Liver (tissue), 3 donors: ENCODE data around the gene ASPSCR1.

Experiments used
- CTCF ChIP-seq: fragments of 150-350 bp; IDR thresholded peaks from 2 replicates; pipeline ENCODE4 v1.5.1; 2017; ENCODE audit warnings: improper control_type of control experiment, low read depth, low read length; ENCODE audit not compliant: missing input control
- HNF4A ChIP-seq, 2 donors: conservative IDR thresholded peaks; 2 replicates each; pipeline ENCODE4 v1.6.1; 2016; ENCODE audit warnings: antibody characterized with exemption in 2 of 2, mild to moderate bottlenecking in 2 of 2
- JUND ChIP-seq, 2 donors: IDR thresholded peaks; 2 replicates each; pipeline ENCODE4 v1.6.1; 2016; ENCODE audit warnings: antibody characterized with exemption in 2 of 2
- TF ChIP-seq, protein P1 (sequence below): IDR thresholded peaks from 2 replicates; pipeline ENCODE4 v1.6.1; 2016; ENCODE audit warnings: antibody characterized with exemption, mild to moderate bottlenecking
- donor health status: healthy.
- donor health status: healthy.

GRCh38 chr17:81944858-81945257 is 32.6 kb upstream of the ASPSCR1 start:
- TF ChIP-seq, protein P1, sequence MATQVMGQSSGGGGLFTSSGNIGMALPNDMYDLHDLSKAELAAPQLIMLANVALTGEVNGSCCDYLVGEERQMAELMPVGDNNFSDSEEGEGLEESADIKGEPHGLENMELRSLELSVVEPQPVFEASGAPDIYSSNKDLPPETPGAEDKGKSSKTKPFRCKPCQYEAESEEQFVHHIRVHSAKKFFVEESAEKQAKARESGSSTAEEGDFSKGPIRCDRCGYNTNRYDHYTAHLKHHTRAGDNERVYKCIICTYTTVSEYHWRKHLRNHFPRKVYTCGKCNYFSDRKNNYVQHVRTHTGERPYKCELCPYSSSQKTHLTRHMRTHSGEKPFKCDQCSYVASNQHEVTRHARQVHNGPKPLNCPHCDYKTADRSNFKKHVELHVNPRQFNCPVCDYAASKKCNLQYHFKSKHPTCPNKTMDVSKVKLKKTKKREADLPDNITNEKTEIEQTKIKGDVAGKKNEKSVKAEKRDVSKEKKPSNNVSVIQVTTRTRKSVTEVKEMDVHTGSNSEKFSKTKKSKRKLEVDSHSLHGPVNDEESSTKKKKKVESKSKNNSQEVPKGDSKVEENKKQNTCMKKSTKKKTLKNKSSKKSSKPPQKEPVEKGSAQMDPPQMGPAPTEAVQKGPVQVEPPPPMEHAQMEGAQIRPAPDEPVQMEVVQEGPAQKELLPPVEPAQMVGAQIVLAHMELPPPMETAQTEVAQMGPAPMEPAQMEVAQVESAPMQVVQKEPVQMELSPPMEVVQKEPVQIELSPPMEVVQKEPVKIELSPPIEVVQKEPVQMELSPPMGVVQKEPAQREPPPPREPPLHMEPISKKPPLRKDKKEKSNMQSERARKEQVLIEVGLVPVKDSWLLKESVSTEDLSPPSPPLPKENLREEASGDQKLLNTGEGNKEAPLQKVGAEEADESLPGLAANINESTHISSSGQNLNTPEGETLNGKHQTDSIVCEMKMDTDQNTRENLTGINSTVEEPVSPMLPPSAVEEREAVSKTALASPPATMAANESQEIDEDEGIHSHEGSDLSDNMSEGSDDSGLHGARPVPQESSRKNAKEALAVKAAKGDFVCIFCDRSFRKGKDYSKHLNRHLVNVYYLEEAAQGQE, result no peak
- no peak for TF ChIP-seq JUND (IDR thresholded peaks at IDR 0.05)
- no peak for TF ChIP-seq CTCF
- no peak for TF ChIP-seq HNF4A (conservative IDR thresholded peaks at IDR 0.05)
